Stomach (tissue), 9 donors: Measurements from ENCODE around the gene TEAD1. TPM values are rescaled to one million over a fixed set of nuclear protein-coding genes. Genes with fewer than 3 reads are reported as not detected.

Source experiments
- DNase-seq, 2 donors: peaks; one replicate each; pipeline versions ENCODE4 v3.0.0 to v3.0.0-alpha.2; 2013 to 2019
- H3K27ac ChIP-seq, 5 donors: fragments of 200-600 bp in 4 of 5; sonication (generic) in 4 of 5; one replicate each; pipeline ENCODE4 v1.5.1; 2013 to 2019; ENCODE audit warnings: mild to moderate bottlenecking in 1 of 5, moderate library complexity in 1 of 5
- H3K27me3 ChIP-seq, 3 donors: fragments of 200-600 bp; sonication (generic); one replicate each; pipeline ENCODE4 v1.5.1; 2017 to 2019; ENCODE audit warnings: mixed run types in 1 of 3
- H3K36me3 ChIP-seq, 4 donors: fragments of 200-600 bp; sonication (generic); 1 replicate in 3 of 4; 2 replicates in 1 of 4; pipeline ENCODE4 v1.5.1; 2016 to 2019
- H3K4me1 ChIP-seq, 4 donors: fragments of 200-600 bp; sonication (generic); one replicate each; pipeline ENCODE4 v1.5.1; 2016 to 2019
- H3K4me3 ChIP-seq, 4 donors: fragments of 200-600 bp; sonication (generic) in 3 of 4; one replicate each; pipeline ENCODE4 v1.5.1; 2016 to 2019; ENCODE audit warnings: mild to moderate bottlenecking in 1 of 4
- H3K9me3 ChIP-seq, 4 donors: fragments of 200-600 bp; sonication (generic); one replicate each; pipeline ENCODE4 v1.5.1; 2016 to 2019
- CTCF ChIP-seq, 7 experiments: fragments of 450-650 bp in 4 of 7; fragments of 200-600 bp in 3 of 7; sonication (generic) in 3 of 7; IDR thresholded peaks; one replicate each; pipeline ENCODE4 v1.5.1; 2016 to 2019; ENCODE audit warnings: antibody characterized with exemption in 7 of 7, control low read depth in 2 of 7, mild to moderate bottlenecking in 1 of 7
- EP300 ChIP-seq: sonication (generic); formaldehyde crosslinking; IDR thresholded peaks from one replicate; pipeline ENCODE4 v1.6.1; 2017; ENCODE audit warnings: antibody characterized with exemption
- POLR2A ChIP-seq, 4 donors: fragments of 450-650 bp; IDR thresholded peaks; one replicate each; pipeline ENCODE4 v1.6.1; 2016; ENCODE audit warnings: antibody characterized with exemption in 4 of 4, control low read depth in 2 of 4, mild to moderate bottlenecking in 1 of 4, moderate library complexity in 1 of 4
- POLR2AphosphoS5 ChIP-seq, 3 donors: sonication (generic); formaldehyde crosslinking; IDR thresholded peaks; one replicate each; pipeline ENCODE4 v1.6.1; 2016; ENCODE audit warnings: antibody characterized with exemption in 3 of 3
- WGBS, 5 donors: extraction: QIAGEN DNeasy Blood & Tissue Kit in 3 of 5; methylation state at CpG; one replicate each; pipeline versions ENCODE4 v1.1.5 to v1.1.7; 2013 to 2018; 5-methylcytosine and 5-hydroxymethylcytosine counted together
- intact Hi-C: fragments of 100-400 bp; cut with DNase I; formaldehyde crosslinking; loops from one replicate; pipeline ENCODE4 v1.15.1; 2023; ENCODE audit warnings: low total_unique reads
- polyA plus RNA-seq, 3 donors: library from polyadenylated mRNA; stranded (reverse); fragments of 200-250 nt; gene quantifications; one replicate each; pipeline ENCODE4 v1.2.3, GENCODE V29; 2013
- total RNA-seq, 5 donors: library from RNA; depleted of rRNA; stranded (reverse); fragments of >200 nt; gene quantifications; one replicate each; pipeline versions ENCODE4 v1.1.0 to v1.2.3, GENCODE V29; 2014 to 2016
- donor health status: healthy with polysubstance abuse.
- donor health status: Bipolar disorder and iron deficiency.
- donor health status: healthy.

The TEAD1 gene
- total and polyA plus RNA-seq, 8 donors = 4.9 to 133 (median 65.2) TPM

DNA sequence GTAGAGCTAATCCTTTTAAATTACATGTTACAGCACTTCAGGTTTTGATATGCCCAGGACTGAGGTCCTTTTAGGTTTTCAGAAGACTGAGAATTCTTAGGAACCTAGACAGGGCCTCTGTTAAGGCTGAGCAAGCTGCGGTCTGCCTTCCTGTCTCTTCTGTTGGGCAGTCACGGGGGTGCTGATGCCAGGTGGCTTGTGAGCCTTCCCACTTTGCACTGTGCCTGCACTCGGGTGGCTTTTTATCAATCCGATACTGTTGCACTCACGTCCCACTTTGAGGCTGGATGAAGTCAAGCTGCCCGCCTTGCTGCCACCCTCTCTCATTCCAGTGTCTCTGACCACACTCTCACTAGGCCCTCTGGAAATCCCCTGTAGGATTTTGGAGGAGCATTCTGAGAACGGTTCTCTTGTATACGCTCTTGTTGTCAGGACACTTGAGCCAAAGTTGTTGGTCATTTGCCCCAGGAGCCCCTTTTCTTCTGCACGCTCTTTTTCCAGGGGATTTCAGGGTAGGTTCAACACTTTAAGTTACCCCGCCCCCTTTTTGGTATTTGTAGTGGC, 141.8 kb downstream of the TEAD1 start:
- Histone ChIP-seq H3K36me3 (no peaks in the 10 kb centered on the region), H3K9me3 (no peaks in the 10 kb centered on the region), H3K27me3 (no peaks in the 10 kb centered on the region), H3K4me3 (no peak overlapping the region), H3K4me1 (peaks cover 24 to 56% (median 34%) of the 10 kb centered on the region in 4 donors), H3K27ac (peak overlapping the region in 3 of 5 donors; percentile 30 to 83 (median 78))
- TF ChIP-seq EP300 = no peak
- TF ChIP-seq POLR2AphosphoS5 (IDR thresholded peaks at IDR 0.05) = no peak
- TF ChIP-seq CTCF (IDR thresholded peaks at IDR 0.05) = no peak
- TF ChIP-seq POLR2A (IDR thresholded peaks at IDR 0.05) = no peak
- DNase-seq = no peak
- intact Hi-C loops = no loop called here
- WGBS, 5 donors = 75 to 84% (median 78%) methylated on average over 9 to 10 of the region's 10 CpGs

- peaks cover 22 to 61% (median 34%) of the 10 kb centered on the region in 4 donors for H3K4me1 ChIP-seq
- no peak for DNase-seq
- intact Hi-C loops = no loop called here
Measured at GRCh38 chr11:12817681-12818332, 143.6 kb downstream of the TEAD1 start.

DNA sequence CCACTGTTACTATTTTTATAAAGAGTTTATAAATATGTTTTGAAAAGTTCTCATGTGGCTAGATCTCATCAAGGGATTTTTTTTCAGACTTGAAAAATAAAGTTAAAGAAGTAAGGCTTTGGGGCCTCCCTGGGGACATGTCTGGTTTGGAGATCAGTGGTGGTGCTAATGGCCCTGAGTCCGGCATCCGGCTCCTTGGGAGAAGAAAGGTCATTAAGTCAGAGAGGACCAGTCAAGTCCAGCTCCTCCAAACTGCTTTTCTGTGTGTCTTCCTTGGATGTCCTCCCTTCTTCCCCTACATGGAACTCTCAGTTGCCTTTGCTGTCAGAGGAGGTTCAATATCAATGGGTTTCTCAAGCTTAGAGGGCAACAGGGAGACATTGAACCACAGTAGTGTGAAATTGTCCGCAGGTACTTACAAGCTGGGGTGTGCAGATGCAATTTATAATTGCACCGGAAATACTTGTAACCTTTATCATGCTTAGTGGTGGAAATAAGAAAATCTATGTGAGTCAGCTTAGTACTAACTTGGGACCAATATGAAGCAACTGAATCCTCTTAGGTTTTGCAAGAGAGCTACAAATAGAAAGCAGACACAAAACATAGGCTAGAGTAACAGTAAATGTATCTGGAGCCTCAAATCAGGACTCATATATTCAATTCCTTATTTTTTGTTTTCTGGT, 144.3 kb downstream of the TEAD1 start:
- intact Hi-C loops = no loop called here
- H3K4me3 ChIP-seq = no peak overlapping the region
- H3K27ac ChIP-seq = peak overlapping the region in 3 of 5 donors; percentile 11 to 19 (median 15)
- TF ChIP-seq POLR2AphosphoS5 (IDR thresholded peaks at IDR 0.05) (peak in 1 of 3 donors; percentile 27), CTCF (IDR thresholded peaks at IDR 0.05) (no peak)
- no peaks in the 10 kb centered on the region for H3K27me3 ChIP-seq
- no peaks in the 10 kb centered on the region for H3K36me3 ChIP-seq
- DNase-seq = no peak
- WGBS, 5 donors = 81 to 96% (median 94%) methylated on average over 4 of the region's 4 CpGs
- H3K4me1 ChIP-seq = peaks cover 16 to 61% (median 32%) of the 10 kb centered on the region in 4 donors
- no peaks in the 10 kb centered on the region for H3K9me3 ChIP-seq

More at GRCh38 chr11:12817681-12818332, 143.6 kb downstream of the TEAD1 start:
- Histone ChIP-seq H3K4me3 (no peak overlapping the region), H3K27me3 (no peaks in the 10 kb centered on the region), H3K9me3 (no peaks in the 10 kb centered on the region), H3K27ac (peak overlapping the region in 3 of 5 donors; percentile 11 to 19 (median 15)), H3K36me3 (no peaks in the 10 kb centered on the region)
- no peak for TF ChIP-seq EP300
- TF ChIP-seq CTCF (IDR thresholded peaks at IDR 0.05) = no peak
- TF ChIP-seq POLR2AphosphoS5 (IDR thresholded peaks at IDR 0.05) = no peak
- TF ChIP-seq POLR2A (IDR thresholded peaks at IDR 0.05) = no peak
- 73 to 84% (median 82%) methylated on average over 6 of the region's 6 CpGs for WGBS, 5 donors

DNA sequence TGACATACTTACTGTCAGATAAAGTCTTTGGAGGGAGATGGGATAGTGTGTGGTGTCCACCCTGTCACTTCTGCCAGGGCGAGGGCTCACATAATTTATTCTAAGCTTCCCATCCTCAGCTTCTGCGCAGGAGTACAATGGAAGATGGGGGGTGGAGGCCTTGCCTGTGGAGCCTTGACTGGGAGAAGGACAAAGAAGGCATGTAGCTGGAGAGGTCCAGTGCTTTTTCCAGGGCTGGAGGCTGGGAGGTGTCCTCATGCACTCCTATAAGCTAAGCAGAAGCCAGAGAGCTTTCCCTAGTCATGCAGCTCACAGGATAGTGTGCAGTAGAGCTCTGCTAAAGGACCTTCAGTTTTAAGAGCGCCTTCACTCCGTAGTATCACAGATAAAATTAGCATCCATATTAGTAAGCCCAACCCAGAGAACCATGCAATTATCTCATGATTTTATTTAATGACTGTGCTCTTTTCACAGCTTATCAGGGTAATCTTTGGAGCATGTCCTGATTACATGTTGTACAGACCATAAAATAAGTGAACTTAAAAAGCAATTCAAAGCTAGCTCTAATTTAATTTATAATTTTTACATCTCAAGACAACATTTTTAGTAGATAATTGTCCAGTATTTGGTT, 148.3 kb downstream of the TEAD1 start:
- peak overlapping the region in 1 of 5 donors; percentile 82 for H3K27ac ChIP-seq
- 82 to 90% (median 87%) methylated on average over 4 of the region's 4 CpGs for WGBS, 5 donors
- H3K27me3 ChIP-seq = no peaks in the 10 kb centered on the region
- H3K4me1 ChIP-seq = peaks cover 6 to 56% (median 28%) of the 10 kb centered on the region in 4 donors
- no peak overlapping the region for H3K4me3 ChIP-seq
- H3K9me3 ChIP-seq = no peaks in the 10 kb centered on the region
- no peaks in the 10 kb centered on the region for H3K36me3 ChIP-seq
- no peak for DNase-seq
- no peak for TF ChIP-seq POLR2A (IDR thresholded peaks at IDR 0.05)
- intact Hi-C loops = no loop called here
